Trophoblast cell (in vitro differentiated cells and primary cell): ENCODE measurements around the gene ZSWIM1.
A peak's percentile ranks its signal among the peaks of the same experiment; 100 is the strongest.

Experiments used
- DNase-seq, 2 donors: peaks; one replicate each; pipeline ENCODE4 v3.0.0-alpha.2; 2016
- H2AFZ ChIP-seq: 2 replicates; pipeline ENCODE4 v1.6.1; 2013; ENCODE audit warnings: low read length, moderate library complexity, mild to moderate bottlenecking; ENCODE audit not compliant: insufficient read depth, poor library complexity
- H2AK5ac ChIP-seq: 2 replicates; pipeline ENCODE4 v1.6.1; 2013; ENCODE audit warnings: mild to moderate bottlenecking, low read length
- H2BK120ac ChIP-seq: 2 replicates; pipeline ENCODE4 v1.6.1; 2013; ENCODE audit warnings: low read length, mild to moderate bottlenecking, moderate library complexity; ENCODE audit not compliant: insufficient read depth, poor library complexity
- H2BK12ac ChIP-seq: 2 replicates; pipeline ENCODE4 v1.6.1; 2013; ENCODE audit warnings: mild to moderate bottlenecking, low read length, moderate library complexity
- H2BK5ac ChIP-seq: 2 replicates; pipeline ENCODE4 v1.6.1; 2013; ENCODE audit warnings: low read length, low read depth, moderate library complexity, mild to moderate bottlenecking; ENCODE audit not compliant: poor library complexity
- H3K14ac ChIP-seq: 2 replicates; pipeline ENCODE4 v1.6.1; 2013; ENCODE audit warnings: mild to moderate bottlenecking, low read length
- H3K18ac ChIP-seq: 2 replicates; pipeline ENCODE4 v1.6.1; 2013; ENCODE audit warnings: mild to moderate bottlenecking, low read length
- H3K23ac ChIP-seq: 2 replicates; pipeline ENCODE4 v1.6.1; 2013; ENCODE audit warnings: low read length
- H3K27ac ChIP-seq: 2 replicates; pipeline ENCODE4 v1.5.1; 2013; ENCODE audit warnings: low read depth, mild to moderate bottlenecking, inconsistent platforms, low read length, moderate library complexity
- H3K27me3 ChIP-seq: 2 replicates; pipeline ENCODE4 v1.6.1; 2013; ENCODE audit warnings: inconsistent platforms, mild to moderate bottlenecking, low read length, moderate library complexity; ENCODE audit not compliant: insufficient read depth
- H3K36me3 ChIP-seq, 2 experiments: 1 replicate in 1 of 2; 2 replicates in 1 of 2; pipeline ENCODE4 v1.6.1; 2013; ENCODE audit warnings: low read length in 2 of 2, mild to moderate bottlenecking in 2 of 2, moderate library complexity in 1 of 2; ENCODE audit not compliant: insufficient read depth in 2 of 2, control insufficient read depth in 1 of 2
- H3K4ac ChIP-seq: 2 replicates; pipeline ENCODE4 v1.6.1; 2013; ENCODE audit warnings: low read depth, mild to moderate bottlenecking, low read length, moderate library complexity
- H3K4me1 ChIP-seq, 2 experiments: 1 replicate in 1 of 2; 2 replicates in 1 of 2; pipeline ENCODE4 v1.6.1; 2013; ENCODE audit warnings: low read length in 2 of 2, mild to moderate bottlenecking in 2 of 2, moderate library complexity in 1 of 2; ENCODE audit not compliant: insufficient read depth in 2 of 2, control insufficient read depth in 1 of 2
- H3K4me2 ChIP-seq: 2 replicates; pipeline ENCODE4 v1.6.1; 2013; ENCODE audit warnings: inconsistent platforms, mild to moderate bottlenecking, low read length, moderate library complexity
- H3K4me3 ChIP-seq: 2 replicates; pipeline ENCODE4 v1.5.1; 2013; ENCODE audit warnings: mild to moderate bottlenecking, low read depth, low read length, inconsistent platforms
- H3K79me1 ChIP-seq: one replicate; pipeline ENCODE4 v1.6.1; 2013; ENCODE audit warnings: low read length
- H3K79me2 ChIP-seq: 2 replicates; pipeline ENCODE4 v1.6.1; 2013; ENCODE audit warnings: low read length, mild to moderate bottlenecking; ENCODE audit not compliant: control insufficient read depth, insufficient read depth, poor library complexity
- H3K9ac ChIP-seq: 2 replicates; pipeline ENCODE4 v1.6.1; 2013; ENCODE audit warnings: mild to moderate bottlenecking, low read length
- H3K9me3 ChIP-seq: 2 replicates; pipeline ENCODE4 v1.6.1; 2013; ENCODE audit warnings: low read depth, mild to moderate bottlenecking, control low read depth, inconsistent platforms, low read length; ENCODE audit not compliant: insufficient read depth
- H4K12ac ChIP-seq: 2 replicates; pipeline ENCODE4 v1.6.1; 2013; ENCODE audit warnings: low read depth, mild to moderate bottlenecking, low read length, moderate library complexity
- H4K8ac ChIP-seq: 2 replicates; pipeline ENCODE4 v1.6.1; 2013; ENCODE audit warnings: low read depth, mild to moderate bottlenecking, low read length, moderate library complexity
- H4K91ac ChIP-seq: one replicate; pipeline ENCODE4 v1.6.1; 2013; ENCODE audit warnings: low read depth, mild to moderate bottlenecking, low read length, moderate library complexity
- WGBS: extraction: QIAGEN DNeasy Blood & Tissue Kit; methylation state at CpG from one replicate; pipeline ENCODE4 v1.1.7; 2013; ENCODE audit warnings: missing lambda C conversion rate; ENCODE audit not compliant: insufficient read length, insufficient coverage; ENCODE audit errors: extremely low coverage; 5-methylcytosine and 5-hydroxymethylcytosine counted together

The ZSWIM1 gene

DNA sequence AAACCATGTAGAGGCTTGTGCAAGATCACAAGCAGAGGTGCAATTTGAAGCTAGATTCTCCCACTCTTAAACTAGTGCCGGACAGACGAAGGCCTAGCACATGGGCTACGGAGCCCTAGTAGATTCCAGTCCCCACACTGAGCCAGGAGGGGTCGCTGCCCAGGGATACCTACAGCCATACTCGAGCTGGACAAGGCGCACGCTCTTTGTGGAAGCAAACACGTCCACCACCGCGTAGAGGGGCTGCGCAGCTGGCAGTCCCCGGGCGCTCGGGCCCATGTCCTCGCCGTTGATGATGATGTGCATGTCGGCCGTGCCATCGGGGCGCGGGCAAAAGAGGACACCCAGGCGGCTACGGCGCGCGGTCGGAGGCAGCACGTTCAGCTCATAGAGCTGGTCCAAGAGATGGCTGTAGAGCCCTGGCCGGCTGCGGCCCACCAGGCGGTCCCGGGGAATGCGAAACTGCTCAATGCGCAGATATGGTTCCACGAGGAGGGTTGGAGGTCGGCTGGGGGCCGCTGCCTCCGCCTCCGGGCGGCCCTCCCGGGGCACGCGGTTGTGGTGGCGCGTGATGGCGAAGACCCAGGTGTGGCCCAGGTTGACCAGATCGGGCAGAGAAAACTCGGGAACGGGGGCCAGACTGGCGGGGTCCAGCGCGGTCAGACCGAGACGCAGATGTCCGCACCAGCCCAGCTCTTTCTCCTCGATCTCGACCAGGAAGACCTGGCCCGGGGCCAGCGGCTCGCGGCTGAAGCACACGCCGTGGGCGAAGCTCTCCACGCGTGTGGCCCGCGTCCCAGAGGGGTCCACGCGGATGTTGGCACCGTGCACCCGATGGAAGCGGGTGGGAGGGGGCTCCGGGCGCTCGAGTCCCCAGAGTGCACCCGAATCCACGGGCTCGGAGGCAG is 9.3 kb downstream of the ZSWIM1 start:
- Histone ChIP-seq H3K14ac (peak overlapping the region; percentile 68), H3K4ac (peak overlapping the region; percentile 30), H3K27ac (no peak overlapping the region), H2BK120ac (peak overlapping the region; percentile 28), H3K4me1 (peaks cover 9 to 15% of the 10 kb centered on the region in 2 experiments), H2AFZ (peak overlapping the region; percentile 93), H2AK5ac (no peak overlapping the region), H3K9ac (peak overlapping the region; percentile 35), H2BK5ac (no peak overlapping the region), H4K8ac (peak overlapping the region; percentile 85), H2BK12ac (no peak overlapping the region), H3K23ac (no peak overlapping the region), H3K27me3 (no peaks in the 10 kb centered on the region), H3K4me2 (peak overlapping the region; percentile 97), H4K91ac (peak overlapping the region; percentile 56), H3K79me1 (peaks cover 9% of the 10 kb centered on the region), H3K9me3 (no peaks in the 10 kb centered on the region), H3K18ac (peak overlapping the region; percentile 32), H3K36me3 (peaks cover 6 to 19% of the 10 kb centered on the region in 2 experiments), H3K4me3 (peak overlapping the region; percentile 80), H4K12ac (peak overlapping the region; percentile 78), H3K79me2 (peaks cover 4% of the 10 kb centered on the region)
- DNase-seq: peak; percentile 80
- no CpG with 5 or more reads among the region's 79 CpGs for WGBS

- H2BK12ac ChIP-seq: no peak within 1 kb of the TSS
- peak within 1 kb of the TSS; percentile 93 for H2AFZ ChIP-seq
- WGBS: no CpG with 5 or more reads among the region's 78 CpGs
- H3K18ac ChIP-seq: peak within 1 kb of the TSS; percentile 32
- peak within 1 kb of the TSS; percentile 15 for H2BK5ac ChIP-seq
- H3K23ac ChIP-seq: no peak within 1 kb of the TSS
- H4K8ac ChIP-seq: peak within 1 kb of the TSS; percentile 95
- H3K4ac ChIP-seq: peak within 1 kb of the TSS; percentile 48
- H3K9me3 ChIP-seq: no peaks in the 10 kb centered on the region
- H3K4me3 ChIP-seq: peak within 1 kb of the TSS; percentile 80
- H2AK5ac ChIP-seq: peak within 1 kb of the TSS; percentile 3
- peaks cover 6 to 22% of the 10 kb centered on the region in 2 experiments for H3K36me3 ChIP-seq
- H3K4me2 ChIP-seq: peak within 1 kb of the TSS; percentile 97
- peaks cover 4% of the 10 kb centered on the region for H3K79me2 ChIP-seq
- H4K12ac ChIP-seq: peak within 1 kb of the TSS; percentile 78
- H4K91ac ChIP-seq: peak within 1 kb of the TSS; percentile 56
- H3K27me3 ChIP-seq: no peaks in the 10 kb centered on the region
- H3K9ac ChIP-seq: peak within 1 kb of the TSS; percentile 74
- H3K14ac ChIP-seq: peak within 1 kb of the TSS; percentile 73
- no peak within 1 kb of the TSS for H3K27ac ChIP-seq
- peak; percentile 76 to 84 for DNase-seq
- peak within 1 kb of the TSS; percentile 70 for H2BK120ac ChIP-seq
- peaks cover 9% of the 10 kb centered on the region for H3K79me1 ChIP-seq
- H3K4me1 ChIP-seq: peaks cover 9 to 15% of the 10 kb centered on the region in 2 experiments
Observed at GRCh38 chr20:45890985-45891983, 10.3 kb downstream of the ZSWIM1 start, which contains the start of the genes CTSA and NEURL2. Gene CTSA (plus strand): TSS chr20:45891335. CDS start chr20:45891569, 234 bp downstream. Gene NEURL2 (minus strand): TSS chr20:45891208. CDS start chr20:45890991, 217 bp downstream.

DNA sequence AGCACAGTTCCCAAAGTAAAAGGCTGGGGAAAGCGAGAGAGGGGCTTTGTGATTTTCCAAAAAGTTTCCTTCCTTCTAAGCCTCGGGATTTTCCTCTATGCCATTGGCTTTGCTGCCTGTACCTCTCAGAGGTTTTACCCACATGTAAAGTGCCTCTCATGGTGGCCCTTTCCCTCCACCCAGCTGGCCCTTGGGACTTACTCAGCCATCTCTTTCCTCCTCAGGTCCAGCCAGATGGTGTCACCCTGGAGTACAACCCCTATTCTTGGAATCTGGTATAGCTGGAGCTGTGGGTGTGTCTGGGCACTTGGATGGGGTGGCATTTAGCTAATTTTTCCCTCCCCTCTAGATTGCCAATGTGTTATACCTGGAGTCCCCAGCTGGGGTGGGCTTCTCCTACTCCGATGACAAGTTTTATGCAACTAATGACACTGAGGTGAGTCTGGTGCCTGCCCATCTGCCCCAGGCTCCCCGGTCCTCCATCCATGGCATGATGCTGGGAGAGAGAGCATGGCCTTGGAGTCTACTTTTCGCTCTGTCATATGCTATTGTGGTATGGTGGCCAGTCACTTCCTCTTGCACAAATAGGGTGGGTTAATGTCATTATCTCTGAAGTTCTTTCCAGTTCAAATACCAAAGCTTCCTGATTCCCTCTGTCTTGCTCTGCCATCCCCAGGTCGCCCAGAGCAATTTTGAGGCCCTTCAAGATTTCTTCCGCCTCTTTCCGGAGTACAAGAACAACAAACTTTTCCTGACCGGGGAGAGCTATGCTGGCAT is 11.2 kb downstream of the ZSWIM1 start:
- Histone ChIP-seq H3K14ac (no peak overlapping the region), H4K12ac (no peak overlapping the region), H3K4ac (no peak overlapping the region), H2BK120ac (no peak overlapping the region), H3K4me2 (peak overlapping the region; percentile 97), H2AFZ (no peak overlapping the region), H3K18ac (peak overlapping the region; percentile 2), H2BK12ac (no peak overlapping the region), H4K8ac (peak overlapping the region; percentile 95), H2BK5ac (no peak overlapping the region), H3K9me3 (no peaks in the 10 kb centered on the region), H3K36me3 (peaks cover 13 to 27% of the 10 kb centered on the region in 2 experiments), H2AK5ac (no peak overlapping the region), H3K23ac (no peak overlapping the region), H3K4me1 (peaks cover 9 to 15% of the 10 kb centered on the region in 2 experiments), H3K27me3 (no peaks in the 10 kb centered on the region), H3K4me3 (no peak overlapping the region), H3K27ac (no peak overlapping the region), H3K9ac (no peak overlapping the region), H3K79me2 (peaks cover 4% of the 10 kb centered on the region), H3K79me1 (peaks cover 9% of the 10 kb centered on the region), H4K91ac (peak overlapping the region; percentile 22)
- no CpG with 5 or more reads among the region's 9 CpGs for WGBS
- peak; percentile 37 to 63 for DNase-seq
